Vagina (tissue), 2 donors: ENCODE results near the gene ERCC4.

Experiments
- CTCF ChIP-seq, 3 experiments: fragments of 450-650 bp in 2 of 3; fragments of 200-600 bp in 1 of 3; sonication (generic) in 1 of 3; IDR thresholded peaks; one replicate each; pipeline ENCODE4 v1.5.1; 2017 to 2019; ENCODE audit warnings: antibody characterized with exemption in 3 of 3, mild to moderate bottlenecking in 2 of 3, moderate library complexity in 2 of 3
- POLR2AphosphoS5 ChIP-seq, 2 donors: sonication (generic); formaldehyde crosslinking; IDR thresholded peaks; one replicate each; pipeline ENCODE4 v1.9.0; 2017; ENCODE audit warnings: antibody characterized with exemption in 2 of 2, mild to moderate bottlenecking in 2 of 2, low read depth in 1 of 2; ENCODE audit not compliant: insufficient read depth in 1 of 2

- no peak for TF ChIP-seq CTCF (IDR thresholded peaks at IDR 0.05)
- TF ChIP-seq POLR2AphosphoS5 (IDR thresholded peaks at IDR 0.05; ENCODE audit: insufficient read depth in 1 of 2, low read depth in 1 of 2), result no peak
Measured at GRCh38 chr16:13886608-13887007, 33.3 kb upstream of the ERCC4 start.
